ENCODE measurements around the gene CCND1.

Gene CCND1

DNA sequence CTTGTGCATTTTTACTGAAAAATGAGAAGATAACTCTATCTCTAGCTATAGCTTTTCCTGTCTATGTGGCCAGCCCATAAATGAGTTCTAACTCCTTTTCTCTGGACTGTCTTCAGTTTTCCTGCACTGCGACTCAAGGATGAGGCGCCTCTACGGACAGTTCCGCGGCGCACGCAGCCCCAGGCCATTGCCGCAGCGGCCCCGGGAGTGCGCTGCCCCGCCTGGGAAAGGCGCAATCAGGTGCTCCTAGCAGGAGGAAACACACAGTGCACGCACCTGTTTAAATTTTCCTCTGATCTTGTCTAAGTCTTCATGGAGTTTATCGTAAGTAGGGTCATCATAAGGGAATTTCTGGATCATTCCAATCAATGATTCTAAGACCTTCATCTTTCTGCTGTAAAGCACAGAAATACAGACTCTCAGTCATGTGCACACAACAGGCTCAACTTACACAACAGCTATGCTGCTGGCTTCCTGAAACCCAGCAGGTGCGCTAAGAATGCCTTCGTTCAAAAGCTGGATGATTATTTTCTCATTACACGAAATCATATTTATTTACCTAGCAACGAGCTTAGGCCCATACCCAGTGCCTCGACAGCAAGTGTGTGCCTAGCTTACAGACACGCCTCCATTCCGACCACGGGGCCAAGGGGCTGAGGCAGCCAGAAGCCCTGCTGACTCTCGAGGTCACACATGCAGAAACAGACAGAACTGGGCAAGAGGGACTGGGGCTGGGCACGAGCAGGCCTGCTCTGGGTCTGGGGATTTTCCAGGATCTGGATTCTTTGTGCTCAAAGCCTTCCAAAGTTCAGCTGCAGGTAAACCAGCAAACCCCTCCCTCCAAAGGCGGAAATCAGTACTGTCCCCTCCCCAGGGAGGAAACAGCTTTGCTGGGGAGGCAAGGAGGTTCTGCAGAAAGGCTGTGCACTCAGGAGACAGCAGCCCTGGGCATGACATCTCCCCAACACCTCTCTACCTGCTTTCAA, 27.0 kb downstream of the CCND1 start:
- DNase-seq = no peak

DNA sequence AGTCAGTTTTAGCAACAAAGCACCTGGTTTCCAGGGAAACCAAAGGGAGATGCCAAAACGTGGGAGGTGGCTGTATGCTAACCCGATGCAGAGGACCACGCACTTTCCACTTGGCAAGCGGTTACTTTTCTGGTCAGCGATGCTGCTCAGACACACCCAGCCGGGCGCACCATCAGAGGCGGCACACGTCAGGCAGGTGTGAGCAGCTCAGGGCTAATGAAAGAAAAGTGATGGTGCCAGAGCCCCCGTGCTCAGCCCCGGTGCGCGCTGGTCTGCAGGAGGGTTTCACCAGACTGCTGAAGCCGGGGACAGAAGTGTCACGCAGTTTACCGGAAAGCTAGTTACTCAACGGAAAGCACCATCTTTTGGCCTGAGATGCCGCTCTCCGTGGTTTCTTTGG, 28.5 kb downstream of the CCND1 start:
- no peak for DNase-seq

- peak; percentile 54 for DNase-seq
These were observed 29.3 kb downstream of the CCND1 start for GRCh38 chr11:69670158-69670845.

GRCh38 chr11:69671734-69672465, 30.9 kb downstream of the CCND1 start:
- DNase-seq = no peak

- no peak for DNase-seq
These were observed 33.4 kb downstream of the CCND1 start for GRCh38 chr11:69674267-69674885.

- DNase-seq = peak; percentile 96
These were observed 34.1 kb downstream of the CCND1 start, which contains the start of gene LTO1 for GRCh38 chr11:69674886-69675714. Gene LTO1, minus strand, starts transcription at chr11:69675353. Its CDS starts 114 bp downstream, at chr11:69675239.

- DNase-seq = no peak
These were observed 36.8 kb downstream of the CCND1 start for GRCh38 chr11:69677749-69678148.

DNA sequence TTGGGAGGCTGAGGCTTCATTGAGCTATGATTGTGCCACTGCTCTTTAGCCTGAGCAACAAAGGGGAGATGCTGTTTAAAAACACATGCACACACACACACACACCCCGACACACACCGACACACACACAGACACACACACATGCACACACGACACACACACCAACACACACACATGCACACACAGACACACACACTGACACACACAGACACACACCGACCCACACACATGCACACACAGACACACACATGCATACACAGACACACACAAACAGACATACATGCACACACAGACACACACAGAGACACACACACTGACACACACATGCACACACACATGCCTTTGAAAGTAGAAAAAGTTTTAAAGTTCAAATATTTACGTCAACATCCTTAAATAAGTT, 39.7 kb downstream of the CCND1 start:
- no peak for DNase-seq

DNA sequence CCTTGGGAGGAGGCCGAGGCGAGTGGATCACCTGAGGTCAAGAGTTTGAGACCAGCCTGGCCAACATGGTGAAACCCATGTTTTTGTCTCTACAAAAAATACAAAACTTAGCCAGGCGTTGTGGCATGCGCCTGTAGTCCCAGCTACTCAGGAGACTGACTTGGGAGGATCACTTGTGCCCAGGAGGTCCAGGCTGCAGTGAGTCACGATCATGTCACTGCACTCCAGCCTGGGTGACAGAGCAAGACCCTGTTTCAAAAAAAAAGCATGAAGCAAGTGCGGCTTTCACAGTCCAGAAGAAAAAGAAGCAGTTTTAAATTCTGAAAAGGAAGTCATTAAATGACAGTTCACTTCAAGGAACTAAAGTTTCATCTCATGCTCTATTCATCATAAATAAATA, 41.3 kb downstream of the CCND1 start:
- no peak for DNase-seq

DNA sequence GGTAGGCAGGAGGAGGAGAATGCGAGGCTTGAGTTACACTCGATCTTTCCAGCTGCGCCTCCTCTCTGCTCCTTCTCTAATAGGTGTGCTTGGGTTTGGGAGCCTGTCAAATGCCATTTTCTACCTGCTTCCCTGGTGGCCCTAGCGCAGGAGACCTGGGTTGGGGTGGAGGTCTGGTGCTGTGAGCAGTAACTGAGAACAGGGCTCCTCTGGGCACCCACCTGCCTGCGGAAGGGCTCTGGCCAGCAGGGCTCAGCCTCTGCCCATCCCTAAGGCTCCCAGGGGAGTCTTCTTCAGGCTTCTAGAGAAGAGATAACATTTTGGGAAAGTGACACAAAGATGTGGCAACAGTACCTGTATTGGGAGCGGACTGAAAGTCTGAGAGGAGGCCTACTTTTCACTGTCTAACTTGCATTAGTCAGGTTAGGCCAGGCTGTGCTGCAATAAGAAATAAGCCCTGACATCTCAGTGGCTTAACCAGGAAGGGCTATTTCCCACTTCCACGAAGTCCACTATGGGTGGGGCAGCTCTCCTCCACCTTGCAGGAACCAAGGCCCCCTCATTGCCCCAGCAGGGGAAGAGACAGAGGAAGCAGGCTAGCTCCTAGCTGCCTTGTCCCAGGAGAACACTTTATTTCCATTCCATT, 41.8 kb downstream of the CCND1 start:
- DNase-seq = no peak

- DNase-seq = no peak
These were observed 42.9 kb downstream of the CCND1 start for GRCh38 chr11:69683764-69684333.

GRCh38 chr11:69684651-69685050, 43.7 kb downstream of the CCND1 start:
- DNase-seq = no peak

- no peak for DNase-seq
These were observed 44.4 kb downstream of the CCND1 start for GRCh38 chr11:69685348-69685747.

GRCh38 chr11:69686452-69686851, 45.5 kb downstream of the CCND1 start:
- DNase-seq = no peak

GRCh38 chr11:69686856-69687255, 45.9 kb downstream of the CCND1 start:
- DNase-seq = no peak

DNA sequence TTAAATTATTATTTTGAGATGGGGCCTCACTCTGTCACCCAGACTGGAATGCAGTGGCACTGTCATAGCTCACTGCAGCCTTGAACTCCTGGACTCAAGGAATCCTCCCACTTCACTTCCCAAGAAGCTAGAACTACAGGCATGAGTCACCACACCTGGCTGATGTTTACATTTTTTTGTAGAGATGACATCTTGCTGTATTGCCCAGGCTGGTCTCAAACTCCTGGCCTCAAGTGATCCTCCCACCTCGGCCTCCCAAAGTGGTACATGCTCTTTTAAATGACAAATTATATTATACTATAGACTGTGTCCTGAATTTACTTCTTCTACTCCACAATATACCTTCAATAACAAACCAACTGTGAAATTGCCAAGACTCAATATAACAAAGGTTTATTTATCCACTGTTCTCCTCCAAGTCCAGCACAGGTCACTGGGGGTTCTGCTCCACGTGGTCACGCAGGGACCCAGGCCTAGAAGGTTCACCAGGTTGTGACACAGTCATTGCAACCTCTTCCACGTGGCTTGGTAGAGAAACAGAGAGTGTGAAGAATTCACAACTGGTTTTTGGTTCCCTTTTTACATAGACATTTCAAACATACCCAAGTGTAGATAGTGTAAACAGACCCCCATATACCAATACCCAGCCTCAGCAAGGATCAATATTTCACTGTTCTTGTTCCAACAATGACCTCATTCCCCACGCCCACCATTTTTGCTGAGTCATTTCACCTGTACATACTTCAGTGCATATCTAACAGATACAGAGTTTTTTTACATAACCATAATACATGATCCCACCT, 47.2 kb downstream of the CCND1 start:
- DNase-seq = peak; percentile 29

- DNase-seq = no peak
These were observed 48.7 kb downstream of the CCND1 start for GRCh38 chr11:69689484-69690319.

DNA sequence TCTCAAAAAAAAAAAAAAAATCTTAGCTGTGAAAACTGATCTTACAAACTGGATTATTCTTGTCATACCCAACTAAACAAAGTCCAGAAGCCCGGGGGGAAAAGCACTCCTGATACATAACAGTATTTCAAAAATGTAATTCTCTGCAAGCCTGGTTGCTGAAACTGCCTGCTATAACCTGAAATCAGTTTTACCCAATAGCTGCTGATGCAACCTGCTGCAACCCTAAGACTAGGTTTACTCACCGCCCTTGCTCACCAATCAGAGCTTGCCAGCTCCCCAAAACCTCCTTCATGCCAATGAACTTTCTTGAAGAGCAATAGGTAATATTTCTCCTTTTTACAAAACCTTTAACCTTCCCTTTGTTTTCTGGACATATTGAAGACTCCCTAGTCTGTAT, 50.5 kb downstream of the CCND1 start:
- DNase-seq = peak; percentile 25

DNA sequence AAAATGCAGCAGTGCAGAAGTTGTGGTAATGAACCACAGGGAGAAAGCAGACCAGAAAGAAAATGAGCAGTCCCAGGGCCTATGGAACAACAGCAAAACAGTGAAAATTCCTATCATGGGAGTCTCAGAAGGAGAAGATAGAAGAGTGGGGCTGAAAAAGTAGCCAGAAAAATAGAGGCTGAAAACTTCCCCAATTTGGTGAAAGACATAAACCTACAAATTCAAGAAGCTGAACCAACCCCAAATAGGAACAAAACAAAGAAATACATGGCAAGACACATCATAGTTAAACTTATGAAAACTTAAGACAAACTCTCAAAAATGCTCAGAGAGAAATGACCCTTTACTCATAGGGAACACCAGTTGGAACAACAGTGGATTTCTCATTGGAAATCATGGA, 51.5 kb downstream of the CCND1 start:
- DNase-seq = no peak

Measured in activated CD4-positive, alpha-beta T cell treated with anti-CD3 and anti-CD28 coated beads, Interleukin-2, amount 50 U/mL, for 16 hours (primary cell).